ENCODE data around the gene RAB3IL1. TPM values are rescaled to one million over a fixed set of nuclear protein-coding genes. Genes with fewer than 3 reads are reported as not detected.
"Not testable (repeated sequence)": the region's sequence is repeated elsewhere in the genome, so short reads cannot be mapped to it uniquely, and the experiment has no call there.

RAB3IL1 gene
- total RNA-seq (2022) (2.3 and 4.5 TPM in 2 replicates), Bru-seq, nascent RNA (percentile 25 among the genes with signal in this experiment), BruChase-seq, experiment 1, labeled RNA remaining after a 6-hour chase (percentile 25 among the genes with signal in this experiment), BruChase-seq, experiment 2, labeled RNA remaining after a 2-hour chase (percentile 19 among the genes with signal in this experiment)
- long read RNA-seq, transcript RAB3IL1-202 (10 exons, 2,284 nt), result major isoform, 6 of 6 reads
- long read RNA-seq, partial matches to known transcripts, result 0 of 6 reads
- long read RNA-seq, other reads (novel, unspliced or antisense), result 0 of 6 reads

GRCh38 chr11:61917334-61918109 lies at the start of gene RAB3IL1:
TSS of gene RAB3IL1 (minus strand) at chr11:61917566. CDS start at chr11:61917367, 199 bp downstream.
- H3K27me3 Mint-ChIP-seq (ENCODE audit: insufficient read depth, unreplicated experiment), result peaks cover 39% of the 10 kb centered on the region
- H3K4me3 Mint-ChIP-seq (ENCODE audit: unreplicated experiment), result peak within 1 kb of the TSS; percentile 77
- TF ChIP-seq CTCF (IDR thresholded peaks at IDR 0.05; ENCODE audit: unreplicated experiment), result no peak
- DNase-seq (ENCODE audit: unreplicated experiment), result no peak
- H3K4me1 Mint-ChIP-seq (ENCODE audit: insufficient read depth, unreplicated experiment), result peaks cover 6% of the 10 kb centered on the region
- intact Hi-C loops (cut with micrococcal nuclease), result no loop called here
- no peaks in the 10 kb centered on the region for H3K9me3 Mint-ChIP-seq (ENCODE audit: unreplicated experiment)
- CTCF ChIA-PET, result interaction anchor here (1.7 kb wide), 1 partner anchor 19 kb away, joined by 5 read pairs; no protein-coding TSS in a partner anchor
- H3K27ac Mint-ChIP-seq (ENCODE audit: low read depth, unreplicated experiment), result no peak within 1 kb of the TSS
- no TSS peak for BruUV-seq (replicated peaks)
- POLR2A ChIA-PET, result no interaction called here
- H3K36me3 Mint-ChIP-seq (ENCODE audit: insufficient read depth, unreplicated experiment), result no peaks in the 10 kb centered on the region

GRCh38 chr11:61966734-61967115 lies 49.4 kb upstream of the RAB3IL1 start:
- TF ChIP-seq CTCF (IDR thresholded peaks at IDR 0.05; ENCODE audit: unreplicated experiment), result no peak
- peaks cover 63% of the 10 kb centered on the region for H3K36me3 Mint-ChIP-seq (ENCODE audit: insufficient read depth, unreplicated experiment)
- POLR2A ChIA-PET, result interaction anchor here (1.0 to 27.4 kb wide), 13 partner anchors 10 to 174 kb away, joined by 3 to 1703 read pairs (median 11); partner anchors contain the start of genes FEN1 and TMEM258
- H3K4me1 Mint-ChIP-seq (ENCODE audit: insufficient read depth, unreplicated experiment), result peaks cover 59% of the 10 kb centered on the region
- intact Hi-C loops (cut with micrococcal nuclease), result loop anchor here (1.0 kb wide), 3 partner anchors 59 to 88 kb away; no protein-coding TSS in a partner anchor
- H3K4me3 Mint-ChIP-seq (ENCODE audit: unreplicated experiment), result peak overlapping the region; percentile 90
- peak; percentile 64 for DNase-seq (ENCODE audit: unreplicated experiment)
- CTCF ChIA-PET, result interaction anchor here (1.7 to 3.2 kb wide), 2 partner anchors 46 to 58 kb away, joined by 3 to 16 read pairs; no protein-coding TSS in a partner anchor
- no TSS peak for BruUV-seq (replicated peaks)
- no peaks in the 10 kb centered on the region for H3K27me3 Mint-ChIP-seq (ENCODE audit: insufficient read depth, unreplicated experiment)
- peak overlapping the region; percentile 97 for H3K27ac Mint-ChIP-seq (ENCODE audit: low read depth, unreplicated experiment)
- H3K9me3 Mint-ChIP-seq (ENCODE audit: unreplicated experiment), result no peaks in the 10 kb centered on the region

- DNase-seq (ENCODE audit: unreplicated experiment), result peak; percentile 43
- Mint-ChIP-seq H3K4me3 (ENCODE audit: unreplicated experiment) (peak overlapping the region; percentile 90), H3K4me1 (ENCODE audit: insufficient read depth, unreplicated experiment) (peaks cover 50% of the 10 kb centered on the region), H3K36me3 (ENCODE audit: insufficient read depth, unreplicated experiment) (peaks cover 76% of the 10 kb centered on the region), H3K27ac (ENCODE audit: low read depth, unreplicated experiment) (peak overlapping the region; percentile 97)
- TSS peak; percentile 58 for BruUV-seq (replicated peaks)
- H3K27me3 Mint-ChIP-seq (ENCODE audit: insufficient read depth, unreplicated experiment); H3K9me3 Mint-ChIP-seq (ENCODE audit: unreplicated experiment): not testable (repeated sequence)
- intact Hi-C loops (cut with micrococcal nuclease), result loop anchor here (5.0 kb wide), 1 partner anchor 67 kb away; no protein-coding TSS in a partner anchor
- CTCF ChIA-PET, result interaction anchor here (0.6 to 3.4 kb wide), 5 partner anchors 13 to 169 kb away, joined by 3 to 14 read pairs (median 4); no protein-coding TSS in a partner anchor
- POLR2A ChIA-PET, result interaction anchor here (0.9 to 27.4 kb wide), 9 partner anchors 6 to 877 kb away, joined by 3 to 1703 read pairs (median 17); partner anchors contain the start of gene BEST1
Measured at GRCh38 chr11:61964666-61965271, 47.4 kb upstream of the RAB3IL1 start.

GRCh38 chr11:61964058-61964665 lies 46.8 kb upstream of the RAB3IL1 start:
- POLR2A ChIA-PET, result interaction anchor here (1.2 to 27.4 kb wide), 9 partner anchors 7 to 877 kb away, joined by 3 to 1703 read pairs (median 17); partner anchors contain the start of gene BEST1
- DNase-seq (ENCODE audit: unreplicated experiment), result no peak
- Mint-ChIP-seq H3K27me3 (ENCODE audit: insufficient read depth, unreplicated experiment) (no peaks in the 10 kb centered on the region), H3K36me3 (ENCODE audit: insufficient read depth, unreplicated experiment) (peaks cover 78% of the 10 kb centered on the region), H3K9me3 (ENCODE audit: unreplicated experiment) (no peaks in the 10 kb centered on the region), H3K4me1 (ENCODE audit: insufficient read depth, unreplicated experiment) (peaks cover 47% of the 10 kb centered on the region), H3K4me3 (ENCODE audit: unreplicated experiment) (peak overlapping the region; percentile 90), H3K27ac (ENCODE audit: low read depth, unreplicated experiment) (peak overlapping the region; percentile 97)
- no TSS peak for BruUV-seq (replicated peaks)
- intact Hi-C loops (cut with micrococcal nuclease), result loop anchor here (5.0 kb wide), 1 partner anchor 67 kb away; no protein-coding TSS in a partner anchor
- CTCF ChIA-PET, result interaction anchor here (0.6 to 3.4 kb wide), 5 partner anchors 12 to 96 kb away, joined by 3 to 14 read pairs (median 4); no protein-coding TSS in a partner anchor
- no peak for TF ChIP-seq CTCF (IDR thresholded peaks at IDR 0.05; ENCODE audit: unreplicated experiment)

All from MCF 10A (cell line).